HUES64 (cell line): ENCODE data around the gene ZNF724.

Experiments used
- H3K27ac ChIP-seq: 2 replicates; pipeline ENCODE4 v1.7.0; 2013; ENCODE audit warnings: low read depth, low read length, inconsistent platforms
- H3K27me3 ChIP-seq: 2 replicates; pipeline ENCODE4 v1.6.1; 2013; ENCODE audit warnings: mild to moderate bottlenecking, low read length; ENCODE audit not compliant: insufficient read depth
- H3K36me3 ChIP-seq: 2 replicates; pipeline ENCODE4 v1.6.1; 2013; ENCODE audit warnings: mild to moderate bottlenecking, low read length; ENCODE audit not compliant: insufficient read depth
- H3K4me1 ChIP-seq: 2 replicates; pipeline ENCODE4 v1.6.1; 2013; ENCODE audit warnings: mild to moderate bottlenecking, low read length, moderate library complexity; ENCODE audit not compliant: insufficient read depth
- H3K4me3 ChIP-seq: 2 replicates; pipeline ENCODE4 v1.5.1; 2013; ENCODE audit warnings: mild to moderate bottlenecking, low read length, moderate library complexity
- H3K9ac ChIP-seq: 2 replicates; pipeline ENCODE4 v1.6.1; 2013; ENCODE audit warnings: mild to moderate bottlenecking, low read depth, low read length
- H3K9me3 ChIP-seq: 2 replicates; pipeline ENCODE4 v1.6.1; 2013; ENCODE audit warnings: low read depth, low read length; ENCODE audit not compliant: insufficient read depth
- WGBS: fragments of 150-250, 120-280 bp; methylation state at CpG from one replicate; pipeline ENCODE4 v1.1.7; 2013; ENCODE audit warnings: missing lambda C conversion rate; 5-methylcytosine and 5-hydroxymethylcytosine counted together

Gene ZNF724

DNA sequence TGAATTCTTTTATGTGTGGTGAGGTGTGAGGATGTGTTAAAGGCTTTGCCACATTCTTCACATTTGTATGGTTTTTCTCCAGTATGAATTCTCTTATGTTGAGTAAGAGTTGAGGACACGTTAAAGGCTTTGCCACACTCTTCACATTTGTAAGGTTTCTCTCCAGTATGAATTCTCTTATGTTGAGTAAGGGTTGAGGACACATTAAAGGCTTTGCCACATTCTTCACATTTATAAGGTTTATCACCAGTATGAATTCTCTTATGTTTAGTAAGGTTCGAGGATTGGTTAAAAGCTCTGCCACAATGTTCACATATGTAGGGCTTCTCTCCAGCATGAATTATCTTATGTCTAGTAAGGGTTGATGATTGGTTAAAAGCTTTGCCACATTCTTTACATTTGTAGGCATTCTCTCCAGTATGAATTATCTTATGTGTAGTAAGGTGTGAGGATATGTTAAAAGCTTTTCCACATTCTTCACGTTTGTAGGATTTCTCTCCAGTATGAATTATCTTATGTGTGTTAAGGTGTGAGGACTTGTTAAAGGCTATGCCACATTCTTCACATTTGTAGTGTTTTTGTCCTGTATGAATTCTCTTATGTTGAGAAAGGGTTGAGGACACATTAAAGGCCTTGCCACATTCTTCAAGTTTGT lies 27.1 kb downstream of the ZNF724 start:
- no peaks in the 10 kb centered on the region for H3K4me1 ChIP-seq
- peak overlapping the region; percentile 1; the same call in 1 of the 2 replicates for H3K4me3 ChIP-seq
- H3K9ac ChIP-seq = no peak overlapping the region
- peaks cover 98% of the 10 kb centered on the region for H3K36me3 ChIP-seq
- 93% methylated on average over 3 of the region's 3 CpGs for WGBS
- H3K27ac ChIP-seq = no peak overlapping the region
- H3K27me3 ChIP-seq = no peaks in the 10 kb centered on the region
- H3K9me3 ChIP-seq = peaks cover 95% of the 10 kb centered on the region

DNA sequence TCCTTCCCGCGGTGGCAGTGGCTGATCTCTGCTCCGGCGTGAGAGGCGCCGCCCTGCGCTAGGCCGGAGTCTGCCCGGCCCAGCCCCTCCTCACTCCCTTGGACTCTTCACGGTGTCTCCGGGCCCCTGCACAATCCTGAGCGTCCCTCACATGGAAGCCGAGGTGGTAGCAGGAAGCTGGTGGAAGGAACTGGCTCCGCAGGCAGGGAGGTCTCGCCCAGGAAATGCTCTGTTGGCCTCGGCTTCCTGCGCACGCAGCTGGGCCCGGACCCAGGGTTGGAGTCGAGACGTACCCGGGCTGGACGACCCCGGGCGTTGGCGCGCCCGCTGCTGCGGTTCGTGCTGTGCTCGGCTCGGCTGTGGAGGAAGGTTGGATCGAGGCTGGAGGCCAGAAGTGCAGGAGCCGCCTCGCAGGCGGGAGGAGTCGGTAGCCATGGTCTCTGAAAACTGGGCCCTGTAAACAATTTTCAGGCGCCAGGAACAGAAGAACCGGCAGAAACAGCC lies 46.3 kb downstream of the ZNF724 start:
- Histone ChIP-seq H3K4me3 (no peak overlapping the region), H3K27ac (no peak overlapping the region), H3K27me3 (no peaks in the 10 kb centered on the region), H3K9me3 (peaks cover 8% of the 10 kb centered on the region; the same call in 1 of the 2 replicates), H3K36me3 (no peaks in the 10 kb centered on the region), H3K4me1 (no peaks in the 10 kb centered on the region), H3K9ac (no peak overlapping the region)
- WGBS = 96% methylated on average over 39 of the region's 39 CpGs

DNA sequence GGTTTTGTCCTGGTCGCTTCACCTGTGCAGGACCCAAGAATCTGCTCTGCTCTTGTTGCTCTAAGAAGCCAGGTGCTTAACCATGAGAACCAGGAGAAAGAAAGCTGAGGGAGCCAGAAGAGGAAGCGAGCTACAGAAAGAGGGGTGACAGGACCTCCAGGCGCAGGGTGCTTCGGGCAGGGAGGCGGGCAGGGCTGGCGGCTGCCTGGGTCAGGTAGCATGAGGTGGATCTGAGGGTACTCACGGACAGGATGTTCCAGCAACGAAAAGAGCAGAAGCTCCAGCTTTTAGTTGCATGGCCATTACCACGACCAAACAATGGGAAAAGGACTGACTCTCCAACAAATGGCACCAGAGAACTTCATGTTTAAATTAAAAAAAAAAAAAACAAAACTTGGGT lies 59.9 kb downstream of the ZNF724 start:
- Histone ChIP-seq H3K27me3 (no peaks in the 10 kb centered on the region), H3K27ac (no peak overlapping the region), H3K9me3 (no peaks in the 10 kb centered on the region; the same call in 1 of the 2 replicates), H3K4me3 (no peak overlapping the region), H3K4me1 (no peaks in the 10 kb centered on the region), H3K36me3 (no peaks in the 10 kb centered on the region), H3K9ac (no peak overlapping the region)
- 92% methylated on average over 9 of the region's 9 CpGs for WGBS

DNA sequence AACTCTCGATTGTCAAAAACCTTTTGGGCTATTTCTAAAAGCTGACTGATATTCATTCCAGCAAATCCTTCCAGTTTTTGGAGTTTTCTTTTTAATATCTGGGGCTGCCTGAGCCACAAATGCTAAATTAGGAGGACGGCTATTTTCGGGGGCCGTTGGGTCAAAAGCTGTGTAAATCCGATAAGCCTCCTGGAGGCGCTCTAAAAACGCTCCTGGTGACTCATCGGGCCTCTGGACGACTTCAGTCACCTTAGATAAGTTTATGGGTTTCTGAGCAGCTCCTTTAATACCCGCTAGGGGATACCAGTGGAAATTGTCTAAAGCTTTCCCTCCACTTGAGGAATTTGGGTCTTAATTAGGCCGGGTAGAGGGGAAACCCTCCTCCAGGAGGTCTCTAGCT lies 66.9 kb downstream of the ZNF724 start:
- no peaks in the 10 kb centered on the region for H3K27me3 ChIP-seq
- 83% methylated on average over 11 of the region's 11 CpGs for WGBS
- H3K36me3 ChIP-seq = no peaks in the 10 kb centered on the region
- H3K4me3 ChIP-seq = no peak overlapping the region
- no peaks in the 10 kb centered on the region for H3K4me1 ChIP-seq
- H3K27ac ChIP-seq = no peak overlapping the region
- no peak overlapping the region for H3K9ac ChIP-seq
- no peaks in the 10 kb centered on the region for H3K9me3 ChIP-seq
